A549 (cell line): ENCODE data around the gene PTX4. TPM values are rescaled to one million over a fixed set of nuclear protein-coding genes. Genes with fewer than 3 reads are reported as not detected.

ENCODE experiments used
- ATAC-seq, 2 experiments: fragments of 200-7000 bp in 1 of 2; fragments of >200 bp in 1 of 2; cut with Nextera tagmentation in 1 of 2; cut with Tn5 transposase in 1 of 2; 3 replicates each; pipeline versions ENCODE4 v1.8.0 to v1.9.1; 2018 to 2020; ENCODE audit warnings: mild to moderate bottlenecking in 1 of 2, moderate library complexity in 1 of 2
- CTCF ChIA-PET: fragments of 300-600 bp; sonication (Branson Sonifier 250); formaldehyde crosslinking; extraction: SDS; loops from one replicate; lab custom pipeline; 2021; ENCODE audit warnings: antibody characterized with exemption, inconsistent platforms; lab: Yijun Ruan, JAX
- POLR2A ChIA-PET: fragments of 350-600 bp; formaldehyde crosslinking; extraction: SDS; loops from one replicate; lab custom pipeline; 2021; ENCODE audit warnings: antibody characterized with exemption, inconsistent platforms; lab: Yijun Ruan, JAX
- DNase-seq, 2 experiments: peaks; one replicate each; pipeline versions ENCODE4 v3.0.0 to v3.0.0-alpha.2; 2011 to 2016; ENCODE audit warnings: low read depth in 1 of 2, low spot score in 1 of 2
- FAIRE-seq: peaks from 2 replicates; lab custom pipeline; 2011; peaks lifted over from hg19 to GRCh38; lab: Jason Lieb, UNC
- H3K27ac ChIP-seq, 2 experiments: fragments of >200 bp; sonication (Bioruptor Twin); formaldehyde crosslinking; 3 replicates each; pipeline ENCODE4 v1.5.1; 2016 to 2017
- H3K4me1 ChIP-seq: fragments of >200 bp; sonication (Bioruptor Twin); formaldehyde crosslinking; 3 replicates; pipeline ENCODE4 v1.6.1; 2016
- H3K4me2 ChIP-seq: fragments of >200 bp; sonication (Bioruptor Twin); formaldehyde crosslinking; 3 replicates; pipeline ENCODE4 v1.6.1; 2016
- H3K4me3 ChIP-seq: fragments of >200 bp; sonication (Bioruptor Twin); formaldehyde crosslinking; 3 replicates; pipeline ENCODE4 v1.5.1; 2016
- H3K9me3 ChIP-seq: fragments of >200 bp; sonication (Bioruptor Twin); formaldehyde crosslinking; 3 replicates; pipeline ENCODE4 v1.6.1; 2016
- CHD4 ChIP-seq: fragments of 200-600 bp; sonication (generic); IDR thresholded peaks from 2 replicates; pipeline ENCODE4 v1.6.1; 2016; ENCODE audit warnings: antibody characterized with exemption, mild to moderate bottlenecking, borderline replicate concordance
- CTCF ChIP-seq: fragments of >200 bp; sonication (Bioruptor Twin); formaldehyde crosslinking; IDR thresholded peaks from 3 replicates; pipeline ENCODE4 v1.5.1; 2016
- EHF ChIP-seq: fragments of 250-450 bp; sonication (Bioruptor Pico); IDR thresholded peaks from 2 replicates; pipeline ENCODE4 v1.5.0; 2020; ENCODE audit warnings: mild to moderate bottlenecking
- GATA3 ChIP-seq: IDR thresholded peaks from 2 replicates; pipeline ENCODE4 v1.6.1; 2012; ENCODE audit warnings: borderline replicate concordance
- HOXA7 ChIP-seq: fragments of 250-450 bp; sonication (Bioruptor Pico); IDR thresholded peaks from 2 replicates; pipeline ENCODE4 v1.5.0; 2020; ENCODE audit warnings: mild to moderate bottlenecking, moderate library complexity
- NFE2L2 ChIP-seq: fragments of 150-350 bp; conservative IDR thresholded peaks from 2 replicates; pipeline ENCODE4 v1.6.1; 2014; ENCODE audit warnings: low read length
- NPAS2 ChIP-seq: fragments of 250-450 bp; sonication (Bioruptor Pico); IDR thresholded peaks from 2 replicates; pipeline ENCODE4 v1.8.0; 2022; ENCODE audit warnings: mild to moderate bottlenecking, moderate library complexity, borderline replicate concordance
- PHF8 ChIP-seq: fragments of 200-600 bp; sonication (generic); IDR thresholded peaks from 2 replicates; pipeline ENCODE4 v1.6.1; 2016; ENCODE audit warnings: low read depth, mild to moderate bottlenecking, antibody characterized with exemption, moderate library complexity, borderline replicate concordance
- POLR2A ChIP-seq: IDR thresholded peaks from 2 replicates; pipeline ENCODE4 v1.6.1; 2012; ENCODE audit warnings: mild to moderate bottlenecking, low read length
- RAD21 ChIP-seq, 2 experiments: fragments of >200 bp in 1 of 2; sonication (Bioruptor Twin) in 1 of 2; formaldehyde crosslinking in 1 of 2; IDR thresholded peaks in 1 of 2; conservative IDR thresholded peaks in 1 of 2; 2 replicates in 1 of 2; 3 replicates in 1 of 2; pipeline ENCODE4 v1.6.1; 2012 to 2018; ENCODE audit warnings: inconsistent platforms in 1 of 2
- RARB ChIP-seq: fragments of 250-450 bp; sonication (Bioruptor Pico); IDR thresholded peaks from 2 replicates; pipeline ENCODE4 v1.8.0; 2021; ENCODE audit warnings: mild to moderate bottlenecking, moderate library complexity
- RCOR1 ChIP-seq: fragments of 150-350 bp; IDR thresholded peaks from 2 replicates; pipeline ENCODE4 v1.6.1; 2014; ENCODE audit warnings: antibody characterized with exemption, low read length, low read depth
- REST ChIP-seq: fragments of 200-600 bp; sonication (generic); IDR thresholded peaks from 2 replicates; pipeline ENCODE4 v1.6.1; 2016; ENCODE audit warnings: antibody characterized with exemption, mild to moderate bottlenecking, moderate library complexity
- RFX5 ChIP-seq: fragments of 450-650 bp; IDR thresholded peaks from 2 replicates; pipeline ENCODE4 v1.7.1; 2014; ENCODE audit warnings: antibody characterized with exemption, mild to moderate bottlenecking, moderate library complexity
- RNF2 ChIP-seq: fragments of 200-600 bp; sonication (generic); IDR thresholded peaks from 2 replicates; pipeline ENCODE4 v1.6.1; 2016; ENCODE audit warnings: low read depth, mild to moderate bottlenecking, antibody characterized with exemption, moderate library complexity, borderline replicate concordance
- SMC3 ChIP-seq: fragments of >200 bp; sonication (Bioruptor Twin); formaldehyde crosslinking; IDR thresholded peaks from 3 replicates; pipeline ENCODE4 v1.6.1; 2018; ENCODE audit warnings: inconsistent platforms
- TFCP2L1 ChIP-seq: fragments of 250-450 bp; sonication (Bioruptor Pico); IDR thresholded peaks from 2 replicates; pipeline ENCODE4 v1.5.0; 2021; ENCODE audit warnings: mild to moderate bottlenecking
- WGBS: methylation state at CpG from one replicate; pipeline ENCODE4 v1.1.6; 2017; ENCODE audit errors: missing lambda C conversion rate; 5-methylcytosine and 5-hydroxymethylcytosine counted together
- polyA plus RNA-seq, 4 experiments: library from polyadenylated mRNA; depleted of rRNA in 3 of 4; stranded (reverse); fragments of >200 nt; fragmentation: RNase III in 1 of 4; extraction: RNeasy Plus Mini Kit Qiagen cat#74134 plus additional on column Dnase treatment in 1 of 4; gene quantifications; 2 replicates in 3 of 4; 3 replicates in 1 of 4; pipeline ENCODE4 v1.2.3, GENCODE V29; 2011 to 2017
- TF ChIP-seq, protein P1 (sequence below): fragments of >200 bp; sonication (Bioruptor Twin); formaldehyde crosslinking; IDR thresholded peaks from 3 replicates; pipeline ENCODE4 v1.6.1; 2016

Gene PTX4
- polyA plus RNA-seq, 2 of the 4 experiments (the other 2 are of a cell fraction): not detected

- POLR2A ChIA-PET: no interaction called here
- H3K4me1 ChIP-seq: no peaks in the 10 kb centered on the region
- DNase-seq (no peak), FAIRE-seq (no peak), ATAC-seq (no peak)
- CTCF ChIA-PET: interaction anchor here (1.2 kb wide), 1 partner anchor 9 kb away, joined by 3 read pairs; no protein-coding TSS in a partner anchor
- H3K4me2 ChIP-seq: no peak overlapping the region
- H3K27ac ChIP-seq: no peak overlapping the region
- H3K4me3 ChIP-seq: no peak overlapping the region
- H3K9me3 ChIP-seq: no peaks in the 10 kb centered on the region
- TF ChIP-seq PHF8: no peak
- TF ChIP-seq NFE2L2: no peak
- no peak for TF ChIP-seq RCOR1
- TF ChIP-seq SMC3: no peak
- WGBS: 95% methylated on average over 37 of the region's 37 CpGs
Observed at GRCh38 chr16:1503110-1503955, 14.6 kb upstream of the PTX4 start.

DNA sequence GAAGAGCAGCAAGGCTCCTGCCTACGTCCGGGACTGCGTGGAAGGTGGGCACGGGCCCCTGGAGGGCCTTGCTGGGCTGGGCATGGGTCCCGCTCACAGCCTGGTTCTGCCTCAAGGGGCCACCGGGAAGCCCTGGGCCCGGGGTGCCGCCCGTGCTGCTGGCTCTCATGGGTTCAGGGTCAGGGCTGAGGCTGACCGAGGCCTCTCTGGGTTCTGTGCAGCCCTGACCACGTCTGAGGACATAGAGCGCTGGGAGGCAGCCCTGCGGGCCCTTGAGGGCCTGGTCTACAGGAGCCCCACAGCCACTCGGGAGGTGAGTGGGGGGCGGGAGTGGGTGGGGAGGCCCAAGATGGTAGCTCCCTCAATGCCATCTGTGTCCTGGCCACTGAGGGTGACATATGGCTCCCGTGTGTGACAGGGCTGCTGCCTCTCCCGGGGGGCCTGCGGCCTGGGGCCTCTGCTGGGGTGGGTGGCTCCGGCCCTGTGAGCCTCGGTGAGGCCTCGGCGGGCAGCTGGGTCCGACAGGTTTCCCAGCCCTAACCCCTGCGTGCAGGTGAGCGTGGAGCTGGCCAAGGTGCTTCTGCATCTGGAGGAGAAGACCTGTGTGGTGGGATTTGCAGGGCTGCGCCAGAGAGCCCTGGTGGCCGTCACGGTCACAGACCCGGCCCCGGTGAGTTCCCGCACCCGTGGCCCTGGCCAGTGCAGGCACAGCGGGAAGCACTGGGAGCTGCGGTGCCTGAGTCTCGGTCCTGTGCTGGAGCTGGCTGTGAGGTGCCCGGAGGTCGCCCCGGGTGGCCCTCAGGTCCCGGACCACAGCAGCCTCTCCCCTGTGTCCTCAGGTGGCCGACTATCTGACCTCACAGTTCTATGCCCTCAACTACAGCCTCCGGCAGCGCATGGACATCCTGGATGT lies 13.6 kb upstream of the PTX4 start:
- Histone ChIP-seq H3K4me2 (no peak overlapping the region), H3K9me3 (no peaks in the 10 kb centered on the region), H3K4me3 (no peak overlapping the region), H3K27ac (no peak overlapping the region), H3K4me1 (no peaks in the 10 kb centered on the region)
- ATAC-seq (no peak), FAIRE-seq (no peak), DNase-seq (no peak)
- 98% methylated on average over 23 of the region's 42 CpGs for WGBS
- ChIA-PET POLR2A (no interaction called here), CTCF (interaction anchor here (0.5 to 1.4 kb wide), 2 partner anchors 74 to 723 kb away, joined by 3 read pairs; no protein-coding TSS in a partner anchor)
- TF ChIP-seq NPAS2 (CRISPR knock-in tag) (no peak), RNF2 (no peak), RAD21 (conservative IDR thresholded peaks at IDR 0.05 in 1 of 2, IDR thresholded peaks at IDR 0.05 in 1 of 2) (no peak), RARB (CRISPR knock-in tag) (no peak)

DNA sequence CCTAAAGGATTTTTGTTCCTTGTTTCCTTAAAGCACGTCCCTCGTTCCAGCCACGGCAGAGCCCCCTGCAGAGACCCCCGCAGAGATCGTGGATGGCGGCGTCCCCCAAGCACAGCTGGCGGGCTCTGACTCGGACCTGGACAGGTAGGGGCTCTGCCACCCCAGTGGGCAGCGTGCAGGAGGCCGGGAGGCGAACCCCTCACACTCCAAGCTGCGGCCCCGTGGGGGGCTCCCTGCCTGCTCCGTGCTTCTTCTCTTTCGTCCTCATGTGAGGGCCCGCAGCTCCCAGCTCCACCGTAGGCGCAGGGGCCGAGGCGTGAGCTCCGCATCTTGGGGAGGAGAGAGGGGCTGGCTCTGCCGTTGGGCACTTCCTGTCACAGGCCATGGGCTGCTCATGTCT lies 12.9 kb upstream of the PTX4 start:
- FAIRE-seq: no peak
- no peak overlapping the region for H3K27ac ChIP-seq
- TF ChIP-seq RCOR1 (no peak), TFCP2L1 (no peak), HOXA7 (no peak), RFX5 (no peak)
- TF ChIP-seq, protein P1, sequence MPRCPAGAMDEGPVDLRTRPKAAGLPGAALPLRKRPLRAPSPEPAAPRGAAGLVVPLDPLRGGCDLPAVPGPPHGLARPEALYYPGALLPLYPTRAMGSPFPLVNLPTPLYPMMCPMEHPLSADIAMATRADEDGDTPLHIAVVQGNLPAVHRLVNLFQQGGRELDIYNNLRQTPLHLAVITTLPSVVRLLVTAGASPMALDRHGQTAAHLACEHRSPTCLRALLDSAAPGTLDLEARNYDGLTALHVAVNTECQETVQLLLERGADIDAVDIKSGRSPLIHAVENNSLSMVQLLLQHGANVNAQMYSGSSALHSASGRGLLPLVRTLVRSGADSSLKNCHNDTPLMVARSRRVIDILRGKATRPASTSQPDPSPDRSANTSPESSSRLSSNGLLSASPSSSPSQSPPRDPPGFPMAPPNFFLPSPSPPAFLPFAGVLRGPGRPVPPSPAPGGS: no peak
- no peaks in the 10 kb centered on the region for H3K4me1 ChIP-seq
- 98% methylated on average over 21 of the region's 23 CpGs for WGBS
- ChIA-PET CTCF (interaction anchor here (0.5 to 1.4 kb wide), 4 partner anchors 11 to 724 kb away, joined by 3 to 5 read pairs (median 3); no protein-coding TSS in a partner anchor), POLR2A (no interaction called here)
- H3K9me3 ChIP-seq: no peaks in the 10 kb centered on the region
- no peak for DNase-seq
- no peak for ATAC-seq
- no peak overlapping the region for H3K4me3 ChIP-seq
- H3K4me2 ChIP-seq: no peak overlapping the region

GRCh38 chr16:1500465-1501150 lies 11.9 kb upstream of the PTX4 start:
- Histone ChIP-seq H3K9me3 (no peaks in the 10 kb centered on the region), H3K4me3 (no peak overlapping the region), H3K4me1 (no peaks in the 10 kb centered on the region), H3K4me2 (no peak overlapping the region), H3K27ac (no peak overlapping the region)
- DNase-seq: no peak
- ATAC-seq: no peak
- 96% methylated on average over 30 of the region's 44 CpGs for WGBS
- no peak for FAIRE-seq
- CTCF ChIA-PET: interaction anchor here (0.5 to 1.4 kb wide), 3 partner anchors 12 to 73 kb away, joined by 3 to 5 read pairs (median 3); no protein-coding TSS in a partner anchor
- POLR2A ChIA-PET: no interaction called here
- TF ChIP-seq REST (no peak), HOXA7 (no peak), POLR2A (no peak), EHF (CRISPR knock-in tag) (no peak), GATA3 (no peak), CHD4 (no peak), CTCF (no peak)
